GM18502 (cell line): ENCODE results near the gene SLC16A3.
"Not testable (repeated sequence)": the region's sequence is repeated elsewhere in the genome, so short reads cannot be mapped to it uniquely, and the experiment has no call there.

Experiments
- ATAC-seq: cut with Tn5 transposase; IDR thresholded peaks from one replicate; pipeline ENCODE4 v1.9.1; 2021; ENCODE audit warnings: mild to moderate bottlenecking; ENCODE audit not compliant: unreplicated experiment, poor library complexity

The SLC16A3 gene

GRCh38 chr17:82203920-82204319 lies 24.9 kb upstream of the SLC16A3 start:
- no peak for ATAC-seq

- no peak for ATAC-seq
Observed at GRCh38 chr17:82204831-82205719, 23.8 kb upstream of the SLC16A3 start.

- ATAC-seq, result no peak
Observed at GRCh38 chr17:82205720-82206508, 22.9 kb upstream of the SLC16A3 start.

- ATAC-seq, result not testable (repeated sequence)
Observed at GRCh38 chr17:82210655-82211054, 18.2 kb upstream of the SLC16A3 start.

GRCh38 chr17:82212331-82213250 lies 16.3 kb upstream of the SLC16A3 start, which contains the start of gene CCDC57:
CCDC57 (minus strand) TSS chr17:82212842; CDS start chr17:82201944, 10,898 bp downstream.
- peak; percentile 63 for ATAC-seq

- ATAC-seq, result peak; percentile 20
Observed at GRCh38 chr17:82213251-82214011, 15.4 kb upstream of the SLC16A3 start.

GRCh38 chr17:82214012-82214628 lies 14.7 kb upstream of the SLC16A3 start:
- ATAC-seq, result no peak

- ATAC-seq, result no peak
Observed at GRCh38 chr17:82215095-82215971, 13.5 kb upstream of the SLC16A3 start.

- no peak for ATAC-seq
Observed at GRCh38 chr17:82215972-82216300, 12.9 kb upstream of the SLC16A3 start.

GRCh38 chr17:82216301-82217119 lies 12.3 kb upstream of the SLC16A3 start:
- ATAC-seq, result peak; percentile 41

GRCh38 chr17:82217120-82217529 lies 11.7 kb upstream of the SLC16A3 start:
- ATAC-seq, result no peak

- no peak for ATAC-seq
Observed at GRCh38 chr17:82217530-82218204, 11.2 kb upstream of the SLC16A3 start.

GRCh38 chr17:82218349-82219075 lies 10.3 kb upstream of the SLC16A3 start:
- no peak for ATAC-seq

GRCh38 chr17:82219083-82219482 lies 9.8 kb upstream of the SLC16A3 start:
- no peak for ATAC-seq

- ATAC-seq, result no peak
Observed at GRCh38 chr17:82219753-82220709, 8.8 kb upstream of the SLC16A3 start.
